Upper lobe of left lung (tissue), 4 donors: ENCODE data around the gene SHISAL1.

Source experiments
- EP300 ChIP-seq, 4 donors: sonication (generic); formaldehyde crosslinking; IDR thresholded peaks; one replicate each; pipeline ENCODE4 v1.5.1; 2017; ENCODE audit warnings: antibody characterized with exemption in 4 of 4, control low read depth in 2 of 4
- POLR2A ChIP-seq, 4 donors: fragments of 450-650 bp; IDR thresholded peaks; one replicate each; pipeline ENCODE4 v1.5.1; 2016 to 2017; ENCODE audit warnings: antibody characterized with exemption in 4 of 4, mild to moderate bottlenecking in 2 of 4
- POLR2AphosphoS5 ChIP-seq, 2 donors: sonication (generic); formaldehyde crosslinking; IDR thresholded peaks; one replicate each; pipeline ENCODE4 v1.5.1; 2017; ENCODE audit warnings: antibody characterized with exemption in 2 of 2
- TF ChIP-seq, protein P1 (sequence below), 6 experiments: fragments of 450-650 bp in 4 of 6; fragments of 200-600 bp in 2 of 6; sonication (generic) in 2 of 6; IDR thresholded peaks; one replicate each; pipeline ENCODE4 v1.5.1; 2016 to 2019; ENCODE audit warnings: antibody characterized with exemption in 6 of 6

GRCh38 chr22:44271010-44271500, 41.7 kb downstream of the SHISAL1 start:
- TF ChIP-seq POLR2A (IDR thresholded peaks at IDR 0.05) (no peak), EP300 (IDR thresholded peaks at IDR 0.05) (no peak), POLR2AphosphoS5 (IDR thresholded peaks at IDR 0.05) (no peak)
- TF ChIP-seq, protein P1, sequence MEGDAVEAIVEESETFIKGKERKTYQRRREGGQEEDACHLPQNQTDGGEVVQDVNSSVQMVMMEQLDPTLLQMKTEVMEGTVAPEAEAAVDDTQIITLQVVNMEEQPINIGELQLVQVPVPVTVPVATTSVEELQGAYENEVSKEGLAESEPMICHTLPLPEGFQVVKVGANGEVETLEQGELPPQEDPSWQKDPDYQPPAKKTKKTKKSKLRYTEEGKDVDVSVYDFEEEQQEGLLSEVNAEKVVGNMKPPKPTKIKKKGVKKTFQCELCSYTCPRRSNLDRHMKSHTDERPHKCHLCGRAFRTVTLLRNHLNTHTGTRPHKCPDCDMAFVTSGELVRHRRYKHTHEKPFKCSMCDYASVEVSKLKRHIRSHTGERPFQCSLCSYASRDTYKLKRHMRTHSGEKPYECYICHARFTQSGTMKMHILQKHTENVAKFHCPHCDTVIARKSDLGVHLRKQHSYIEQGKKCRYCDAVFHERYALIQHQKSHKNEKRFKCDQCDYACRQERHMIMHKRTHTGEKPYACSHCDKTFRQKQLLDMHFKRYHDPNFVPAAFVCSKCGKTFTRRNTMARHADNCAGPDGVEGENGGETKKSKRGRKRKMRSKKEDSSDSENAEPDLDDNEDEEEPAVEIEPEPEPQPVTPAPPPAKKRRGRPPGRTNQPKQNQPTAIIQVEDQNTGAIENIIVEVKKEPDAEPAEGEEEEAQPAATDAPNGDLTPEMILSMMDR (IDR thresholded peaks at IDR 0.05) = no peak
